GM10248 (cell line): ENCODE measurements around the gene CNTNAP1.

Experiments used
- CTCF ChIA-PET: fragments of 300-600 bp; sonication (Branson Sonifier 250); formaldehyde crosslinking; extraction: SDS; loops from one replicate; lab custom pipeline; 2021; ENCODE audit warnings: antibody characterized with exemption; lab: Yijun Ruan, JAX
- POLR2A ChIA-PET: fragments of 350-650 bp; sonication (Branson Sonifier 250); formaldehyde crosslinking; extraction: SDS; loops from one replicate; lab custom pipeline; 2020; ENCODE audit warnings: antibody characterized with exemption; lab: Yijun Ruan, JAX
- DNase-seq: peaks from one replicate; pipeline ENCODE4 v3.0.0; 2012; ENCODE audit errors: extremely low spot score
- TF ChIP-seq, protein P1 (sequence below): IDR thresholded peaks from 2 replicates; pipeline ENCODE4 v1.5.1; 2012; ENCODE audit warnings: mild to moderate bottlenecking, low read depth; ENCODE audit errors: extremely low read depth, missing control alignments, control extremely low read depth

Gene CNTNAP1

DNA sequence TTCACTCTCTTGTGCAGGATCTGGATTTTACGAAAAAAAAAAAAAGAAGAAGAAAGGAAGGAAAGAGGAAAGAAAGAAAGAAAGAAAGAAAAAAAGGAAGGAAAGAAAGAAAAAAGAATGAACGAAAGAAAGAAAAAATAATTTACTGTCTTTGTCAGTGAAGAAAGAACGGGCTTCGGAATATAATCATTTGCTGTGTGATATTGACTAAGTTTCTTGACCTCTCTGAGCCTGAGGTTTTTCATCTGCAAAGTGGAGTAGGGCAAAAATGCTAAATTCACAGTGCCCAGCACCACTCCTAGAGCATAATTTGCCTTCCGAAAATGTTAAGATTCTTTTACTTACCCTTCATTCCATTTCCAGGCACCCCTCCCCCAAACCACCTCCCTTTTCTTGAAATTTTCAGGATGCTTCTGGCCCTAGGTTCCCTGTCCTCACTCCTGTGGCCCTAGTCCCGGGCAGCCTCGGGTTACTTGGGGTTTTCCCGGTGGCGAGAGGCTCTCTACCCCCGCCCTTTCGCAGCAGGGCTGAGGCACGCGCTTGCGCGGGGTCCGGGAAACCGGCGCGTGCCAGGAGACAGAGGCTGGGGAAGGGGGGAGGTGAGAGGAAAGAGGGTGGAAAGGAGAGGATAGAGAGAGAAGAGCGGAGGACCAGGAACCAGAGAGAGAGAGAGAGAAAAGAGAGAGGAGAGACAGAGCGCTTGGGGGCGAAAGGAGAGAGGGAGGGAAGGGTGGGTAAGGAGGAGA is at the start of gene CNTNAP1:
Gene CNTNAP1 (plus strand): TSS at position 556 of the 746 bp plus-strand sequence. CDS start 299 bp downstream, outside the sequence.
- ChIA-PET CTCF (interaction anchor here (0.7 to 1.3 kb wide), 3 partner anchors 11 to 81 kb away, joined by 3 to 5 read pairs (median 3); no protein-coding TSS in a partner anchor), POLR2A (interaction anchor here (0.8 kb wide), 1 partner anchor 633 kb away, joined by 3 read pairs; no protein-coding TSS in a partner anchor)
- TF ChIP-seq, protein P1, sequence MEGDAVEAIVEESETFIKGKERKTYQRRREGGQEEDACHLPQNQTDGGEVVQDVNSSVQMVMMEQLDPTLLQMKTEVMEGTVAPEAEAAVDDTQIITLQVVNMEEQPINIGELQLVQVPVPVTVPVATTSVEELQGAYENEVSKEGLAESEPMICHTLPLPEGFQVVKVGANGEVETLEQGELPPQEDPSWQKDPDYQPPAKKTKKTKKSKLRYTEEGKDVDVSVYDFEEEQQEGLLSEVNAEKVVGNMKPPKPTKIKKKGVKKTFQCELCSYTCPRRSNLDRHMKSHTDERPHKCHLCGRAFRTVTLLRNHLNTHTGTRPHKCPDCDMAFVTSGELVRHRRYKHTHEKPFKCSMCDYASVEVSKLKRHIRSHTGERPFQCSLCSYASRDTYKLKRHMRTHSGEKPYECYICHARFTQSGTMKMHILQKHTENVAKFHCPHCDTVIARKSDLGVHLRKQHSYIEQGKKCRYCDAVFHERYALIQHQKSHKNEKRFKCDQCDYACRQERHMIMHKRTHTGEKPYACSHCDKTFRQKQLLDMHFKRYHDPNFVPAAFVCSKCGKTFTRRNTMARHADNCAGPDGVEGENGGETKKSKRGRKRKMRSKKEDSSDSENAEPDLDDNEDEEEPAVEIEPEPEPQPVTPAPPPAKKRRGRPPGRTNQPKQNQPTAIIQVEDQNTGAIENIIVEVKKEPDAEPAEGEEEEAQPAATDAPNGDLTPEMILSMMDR, result no peak
- peak; percentile 76 for DNase-seq

DNA sequence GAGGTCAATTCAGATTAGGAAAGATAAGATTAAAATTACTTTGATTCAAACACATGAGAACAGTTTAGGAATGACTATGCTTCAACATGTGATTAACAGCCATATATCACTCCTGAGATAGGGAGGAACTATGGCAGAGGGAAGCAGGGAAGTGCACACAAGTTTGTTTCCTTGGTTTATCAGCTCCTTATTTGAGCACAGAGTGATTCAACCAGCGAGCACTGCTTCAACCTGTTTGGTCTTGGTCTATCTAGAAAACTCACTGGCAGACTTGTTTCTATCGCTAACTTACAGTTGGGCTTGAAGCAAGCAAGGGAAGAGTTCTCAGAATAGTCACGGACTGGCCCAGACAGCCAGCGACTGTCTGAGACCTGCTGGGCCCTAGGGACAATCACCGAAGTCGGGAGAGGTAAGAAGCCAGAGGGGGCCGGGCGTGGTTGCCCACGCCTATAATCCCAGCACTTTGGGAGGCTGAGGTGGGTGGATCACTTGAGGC is 49.3 kb upstream of the CNTNAP1 start:
- POLR2A ChIA-PET, result no interaction called here
- CTCF ChIA-PET, result interaction anchor here (0.8 to 1.8 kb wide), 6 partner anchors 9 to 54 kb away, joined by 3 to 7 read pairs (median 3); no protein-coding TSS in a partner anchor
- no peak for DNase-seq
- TF ChIP-seq, protein P1, result no peak

DNA sequence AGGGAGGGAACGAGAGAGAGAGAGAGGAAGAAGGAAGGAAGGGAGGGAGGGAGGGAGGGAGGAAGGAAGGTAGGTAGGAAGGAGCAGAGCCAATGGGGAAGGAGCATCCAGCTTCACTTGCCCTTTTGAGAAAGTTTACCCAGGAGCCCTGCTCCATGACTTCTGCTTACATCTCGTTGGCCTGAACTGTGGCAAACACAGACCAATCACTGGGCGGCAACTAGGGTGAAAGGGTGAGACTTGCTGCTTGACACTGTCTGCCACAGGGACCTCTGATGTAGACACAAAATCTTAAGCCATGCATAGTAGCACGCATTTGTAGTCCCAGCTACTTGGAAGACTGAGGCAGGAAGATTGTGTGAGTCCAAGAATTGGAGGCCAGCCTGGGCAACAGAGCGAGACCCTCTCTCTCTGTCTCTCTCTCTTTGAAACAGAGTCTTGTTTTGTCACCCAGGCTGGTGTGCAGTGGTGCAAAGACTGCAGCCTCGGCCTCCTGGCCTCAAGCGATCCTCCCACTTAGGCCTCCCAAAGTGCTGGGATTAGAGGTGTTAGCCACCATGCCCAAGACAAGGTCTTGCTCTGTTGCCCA is 42.7 kb upstream of the CNTNAP1 start:
- ChIA-PET CTCF (interaction anchor here (2.2 kb wide), 1 partner anchor 9 kb away, joined by 5 read pairs; no protein-coding TSS in a partner anchor), POLR2A (no interaction called here)
- DNase-seq, result no peak
- TF ChIP-seq, protein P1, result no peak

DNA sequence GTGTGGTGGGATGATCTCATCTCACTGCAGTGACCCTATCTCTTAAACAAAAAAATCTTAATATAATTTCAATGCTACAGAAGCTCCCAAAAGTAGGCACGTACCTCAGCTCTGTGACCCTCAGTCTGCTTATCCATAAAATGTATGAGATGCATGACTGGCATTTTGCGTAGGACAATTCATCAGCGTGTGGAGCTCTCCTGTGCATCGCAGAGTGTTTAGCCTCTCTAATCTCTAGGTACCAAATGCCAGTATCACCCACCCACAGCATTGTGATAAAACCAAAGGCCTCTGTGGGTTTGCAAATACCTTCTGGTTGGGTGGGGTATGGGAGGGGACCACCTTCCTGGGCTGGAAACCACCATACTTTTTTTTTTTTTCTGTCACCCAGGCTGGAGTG is 42.2 kb upstream of the CNTNAP1 start:
- ChIA-PET CTCF (interaction anchor here (2.2 kb wide), 1 partner anchor 8 kb away, joined by 5 read pairs; no protein-coding TSS in a partner anchor), POLR2A (no interaction called here)
- no peak for DNase-seq
- TF ChIP-seq, protein P1, result no peak

DNA sequence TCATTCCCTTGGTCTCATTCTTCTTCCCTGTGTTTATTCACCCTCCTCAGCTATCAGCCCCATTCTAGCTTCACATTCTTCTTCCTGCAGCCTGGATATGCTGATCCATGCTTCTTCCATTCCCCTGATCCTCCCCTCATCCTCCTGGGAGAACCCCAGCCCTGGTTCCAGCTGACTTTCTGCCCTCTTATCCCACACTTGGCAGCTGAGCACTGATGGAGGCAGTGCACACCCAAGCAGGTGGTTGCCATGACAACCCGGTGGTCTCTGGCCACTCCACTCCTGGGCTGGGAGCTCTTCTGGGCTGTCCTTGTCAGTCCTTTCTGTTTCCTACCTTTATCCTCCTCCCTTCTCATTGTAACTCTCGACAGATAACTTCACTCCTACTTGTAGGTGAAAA is 40.0 kb upstream of the CNTNAP1 start:
- TF ChIP-seq, protein P1, result no peak
- POLR2A ChIA-PET, result no interaction called here
- CTCF ChIA-PET, result interaction anchor here (0.9 to 1.7 kb wide), 2 partner anchors 10 to 64 kb away, joined by 3 to 4 read pairs; no protein-coding TSS in a partner anchor
- no peak for DNase-seq

DNA sequence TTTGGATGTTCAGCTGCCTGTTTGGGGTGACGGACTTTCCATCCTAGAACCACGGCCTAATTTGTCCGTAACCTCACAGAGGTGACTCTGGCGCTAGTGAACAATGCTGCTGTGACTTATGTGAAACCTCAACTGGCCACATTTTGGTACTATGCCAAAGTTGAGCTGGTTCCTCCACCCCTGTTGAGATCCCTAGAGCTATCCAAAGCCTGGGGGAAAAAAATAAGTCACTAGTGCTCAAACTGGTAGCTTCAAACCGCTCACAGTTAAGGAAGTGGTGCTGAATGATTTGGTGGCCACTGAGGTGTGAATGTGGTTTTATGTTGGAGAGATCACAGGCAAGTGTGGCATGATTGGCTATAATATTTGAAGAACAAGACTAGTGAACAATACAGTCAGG is 34.6 kb upstream of the CNTNAP1 start:
- POLR2A ChIA-PET, result no interaction called here
- TF ChIP-seq, protein P1, result no peak
- CTCF ChIA-PET, result interaction anchor here (0.7 to 2.4 kb wide), 7 partner anchors 9 to 70 kb away, joined by 3 to 8 read pairs (median 3); partner anchors contain the start of gene PSMC3IP
- DNase-seq, result no peak
